HuH-7 (cell line): ENCODE measurements around the gene COX7A1.

ENCODE experiments used
- DNase-seq: peaks from one replicate; pipeline ENCODE4 v3.0.0; 2011; ENCODE audit warnings: low spot score

The COX7A1 gene

DNA sequence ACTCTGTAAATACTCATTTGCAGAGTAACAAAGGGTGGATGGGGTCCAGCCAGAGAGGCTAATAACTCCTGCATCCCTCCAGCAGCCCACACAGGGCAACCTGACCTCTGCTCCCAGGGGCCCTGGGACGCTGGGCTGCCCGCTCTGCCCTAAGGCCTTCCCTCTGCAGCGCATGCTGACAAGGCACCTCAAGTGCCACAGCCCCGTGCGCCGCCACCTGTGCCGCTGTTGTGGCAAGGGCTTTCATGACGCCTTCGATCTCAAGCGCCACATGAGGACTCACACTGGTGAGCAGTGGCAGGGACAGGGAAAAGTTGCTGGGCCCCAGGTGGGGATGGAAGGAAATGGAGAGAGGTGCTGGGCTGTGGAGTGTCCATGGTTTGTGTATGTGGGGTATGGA, 39.6 kb downstream of the COX7A1 start:
- no peak for DNase-seq

DNA sequence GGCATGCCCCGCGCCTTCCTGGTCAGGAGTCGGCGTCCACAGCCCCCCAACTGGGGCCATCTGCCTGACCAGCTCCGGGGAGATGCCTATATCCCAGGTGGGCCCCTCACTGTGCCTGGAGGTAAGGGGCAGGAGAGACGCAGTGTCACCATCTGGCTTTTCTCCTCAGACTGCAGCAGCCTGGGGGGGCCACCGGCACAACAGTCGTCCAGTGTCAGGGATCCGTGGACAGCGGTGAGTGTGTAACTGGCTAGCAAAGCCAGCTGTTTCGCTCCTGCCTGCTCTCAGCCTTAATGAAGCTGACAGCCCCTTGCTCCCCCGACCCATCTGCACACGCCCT, 41.1 kb downstream of the COX7A1 start:
- no peak for DNase-seq

DNA sequence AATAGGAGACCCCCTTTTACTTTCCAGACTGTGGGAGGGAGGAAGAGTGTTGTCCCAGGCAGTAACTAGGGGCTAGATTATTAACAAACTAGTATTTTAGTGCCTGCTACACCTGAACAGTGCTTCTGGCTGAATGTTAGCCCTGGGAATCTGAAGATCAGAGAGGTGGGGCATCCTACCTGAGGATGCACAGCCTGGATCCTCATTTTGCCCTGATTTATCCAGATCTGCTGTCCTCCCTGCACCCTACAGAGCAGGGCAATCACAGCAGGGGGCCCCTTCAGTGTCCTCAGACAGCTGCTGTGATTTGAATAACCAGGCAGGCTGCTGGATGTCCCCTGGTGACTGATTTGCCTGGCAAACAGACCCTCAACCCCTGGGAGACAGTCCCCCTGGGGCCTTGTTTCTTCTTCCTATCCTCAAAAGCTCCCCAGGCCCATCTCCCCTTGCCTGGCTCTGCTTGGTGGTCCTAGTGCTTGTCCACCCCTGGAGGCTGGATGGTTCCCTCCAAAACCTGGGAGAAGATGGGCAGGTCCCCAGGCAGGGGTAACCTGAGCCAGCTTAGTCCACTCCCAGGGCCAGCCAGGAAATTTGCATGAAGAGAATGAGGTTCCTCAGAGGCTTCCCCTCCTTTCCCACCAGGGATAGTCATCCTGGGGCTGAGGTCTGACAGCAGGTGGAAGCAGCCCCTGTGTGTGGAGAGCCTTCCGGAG, 41.6 kb downstream of the COX7A1 start, which contains the start of gene OVOL3:
Gene OVOL3, plus strand, starts transcription at position 657 of the 713 bp plus-strand sequence. CDS start 60 bp downstream, outside the sequence.
- DNase-seq = no peak

DNA sequence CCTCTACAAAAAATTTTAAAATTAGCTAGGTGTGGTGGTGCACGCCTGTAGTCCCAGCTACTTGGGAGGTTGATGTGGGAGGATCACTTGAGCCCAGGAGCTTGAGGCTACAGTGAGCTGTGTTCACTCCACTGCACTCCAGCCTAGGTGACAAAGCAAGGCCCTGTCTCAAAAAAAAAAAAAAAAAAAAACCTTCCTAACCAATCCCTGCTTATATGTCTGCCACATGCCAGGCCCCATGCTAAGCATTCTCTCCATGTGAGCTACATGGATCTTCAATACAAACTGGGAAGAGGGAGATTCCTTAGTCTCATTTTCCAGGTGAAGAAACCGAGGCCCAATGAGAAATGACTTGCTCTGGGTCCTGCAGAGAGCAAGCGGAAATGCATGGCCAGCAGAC, 43.6 kb downstream of the COX7A1 start:
- DNase-seq = no peak

DNA sequence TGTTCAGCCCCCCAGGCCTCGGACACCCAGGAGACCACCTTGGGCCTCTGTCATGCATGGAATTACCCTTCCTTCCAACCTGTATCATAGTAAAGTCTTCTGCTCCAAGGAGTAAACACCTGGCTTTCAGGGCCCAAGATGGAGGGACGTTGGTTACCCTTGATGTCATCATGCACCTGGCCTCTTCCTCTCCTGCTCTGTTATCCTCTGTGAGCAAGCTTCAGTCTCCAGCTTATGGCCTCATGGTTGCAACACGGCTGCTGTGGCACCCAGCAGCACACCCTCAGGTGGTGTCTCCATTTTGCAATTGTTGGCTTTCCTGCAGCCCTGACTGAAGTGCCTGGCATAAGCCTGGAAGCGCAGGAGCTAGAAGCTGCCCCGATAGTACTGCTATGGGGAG, 45.3 kb downstream of the COX7A1 start:
- no peak for DNase-seq

DNA sequence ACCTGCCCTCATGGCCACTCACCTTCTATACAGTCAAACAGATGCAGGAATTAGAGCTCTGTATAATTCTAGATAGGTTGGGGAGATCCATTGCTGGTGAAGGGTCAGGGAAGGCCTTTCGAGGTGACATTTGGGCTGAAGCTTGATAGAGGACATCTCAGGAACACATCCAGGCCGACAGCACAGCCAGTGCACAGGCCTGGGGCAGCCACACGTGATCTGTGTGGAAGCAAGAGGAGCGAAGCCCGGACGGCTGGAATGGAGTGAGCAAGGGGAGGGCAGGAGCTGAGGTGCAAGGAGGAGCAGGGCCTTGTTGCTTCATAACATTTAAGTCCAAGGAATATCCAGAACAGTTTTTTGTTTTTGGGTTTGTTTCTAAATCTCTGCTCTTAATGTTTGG, 45.8 kb downstream of the COX7A1 start:
- DNase-seq = no peak

DNA sequence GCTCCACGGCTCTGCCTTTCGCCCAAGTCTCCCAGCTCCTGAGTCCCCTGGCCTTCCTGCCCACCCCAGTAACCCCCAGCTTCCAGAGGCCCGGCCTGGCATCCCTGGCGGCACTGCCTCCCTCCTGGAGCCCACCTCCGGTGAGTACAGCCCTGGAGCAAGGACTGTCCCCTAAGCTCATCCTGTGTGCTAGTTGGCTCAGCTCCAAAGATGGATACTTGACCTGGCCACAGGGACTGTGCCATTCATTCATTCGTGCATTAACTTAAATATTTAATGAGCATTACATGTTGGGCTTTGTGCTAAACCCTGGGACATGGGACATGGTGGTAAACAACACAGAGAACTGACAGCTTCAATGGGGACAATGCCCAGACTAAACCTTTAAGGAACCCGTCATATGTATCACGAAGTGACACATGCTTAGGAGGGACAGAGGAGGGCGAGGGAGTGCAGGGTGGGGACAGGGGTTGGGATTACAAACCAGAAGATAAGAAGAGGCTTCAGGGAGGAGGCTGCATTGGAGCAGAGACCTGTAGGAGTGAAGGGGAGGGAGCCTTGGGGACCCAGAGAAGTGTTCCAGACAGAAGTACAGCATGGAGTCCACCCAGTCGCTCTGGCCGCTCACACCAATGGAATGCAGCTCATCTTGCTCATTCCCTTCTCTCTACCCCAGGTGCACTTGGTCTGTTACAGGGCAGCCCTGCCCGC, 48.2 kb downstream of the COX7A1 start:
- DNase-seq = no peak

DNA sequence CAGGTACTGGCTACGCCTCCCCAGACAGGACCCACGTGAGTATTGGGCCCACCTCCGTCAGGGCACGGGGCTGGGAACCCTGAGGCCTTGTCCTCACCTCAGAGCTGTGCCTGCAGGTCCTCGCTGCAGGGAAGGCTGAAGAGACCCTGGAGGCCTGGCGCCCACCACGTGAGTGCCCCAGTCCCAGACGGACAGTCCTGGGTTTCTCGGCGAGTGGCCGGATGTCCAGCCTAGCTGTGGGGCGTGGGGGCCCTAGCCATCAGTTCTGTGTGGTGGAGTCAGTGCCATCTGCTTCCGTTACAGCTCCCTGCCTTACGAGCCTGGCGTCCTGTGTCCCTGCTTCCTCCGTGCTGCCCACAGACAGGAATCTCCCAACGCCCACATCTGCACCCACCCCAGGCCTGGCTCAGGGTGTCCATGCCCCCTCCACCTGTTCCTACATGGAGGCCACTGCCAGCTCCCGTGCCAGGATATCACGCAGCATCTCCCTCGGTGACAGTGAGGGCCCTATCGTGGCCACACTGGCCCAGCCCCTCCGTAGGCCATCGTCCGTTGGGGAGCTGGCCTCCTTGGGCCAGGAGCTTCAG, 49.1 kb downstream of the COX7A1 start:
- DNase-seq = no peak

DNA sequence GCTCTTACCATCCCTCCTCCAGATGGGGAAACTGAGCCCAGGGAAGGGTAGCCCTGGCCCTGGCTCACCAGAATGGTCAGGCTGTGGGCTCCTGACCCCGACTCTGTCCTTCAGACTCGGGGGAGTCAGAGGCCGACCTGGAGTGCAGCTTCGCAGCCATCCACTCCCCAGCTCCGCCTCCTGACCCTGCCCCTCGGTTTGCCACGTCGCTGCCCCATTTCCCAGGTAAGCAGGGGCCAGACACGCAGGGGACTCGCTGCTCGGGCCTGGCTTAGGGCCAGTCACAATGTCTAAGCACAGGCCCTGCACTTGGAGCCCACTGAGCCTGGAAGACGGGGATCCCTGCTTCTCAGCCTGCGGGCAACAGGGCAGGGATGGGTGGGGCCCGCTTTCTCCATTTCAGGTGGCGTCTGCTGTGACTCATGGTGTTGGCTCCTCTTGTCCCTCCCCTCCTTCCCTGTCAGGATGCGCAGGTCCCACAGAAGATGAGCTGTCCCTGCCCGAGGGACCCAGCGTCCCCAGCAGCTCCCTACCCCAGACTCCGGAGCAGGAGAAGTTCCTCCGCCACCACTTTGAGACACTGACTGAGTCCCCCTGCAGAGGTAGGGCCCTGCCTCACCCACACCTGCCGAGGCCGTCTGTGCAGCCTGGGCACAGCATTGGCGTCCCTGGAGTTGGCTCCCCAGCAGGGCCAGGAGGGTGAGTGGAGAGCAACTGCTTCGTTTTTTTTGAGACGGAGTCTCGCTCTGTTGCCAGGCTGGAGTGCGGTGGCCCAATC, 50.5 kb downstream of the COX7A1 start:
- DNase-seq = no peak
